Erythroblast (primary cell): ENCODE measurements around the gene PDZRN4.

Experiments
- GATA1 ChIP-seq: IDR thresholded peaks from 2 replicates; pipeline ENCODE4 v1.6.1; 2011; ENCODE audit warnings: low read depth, mild to moderate bottlenecking, control low read depth, low read length, moderate library complexity
- POLR2A ChIP-seq: IDR thresholded peaks from 2 replicates; pipeline ENCODE4 v1.6.1; 2011; ENCODE audit warnings: mild to moderate bottlenecking, low read length

DNA sequence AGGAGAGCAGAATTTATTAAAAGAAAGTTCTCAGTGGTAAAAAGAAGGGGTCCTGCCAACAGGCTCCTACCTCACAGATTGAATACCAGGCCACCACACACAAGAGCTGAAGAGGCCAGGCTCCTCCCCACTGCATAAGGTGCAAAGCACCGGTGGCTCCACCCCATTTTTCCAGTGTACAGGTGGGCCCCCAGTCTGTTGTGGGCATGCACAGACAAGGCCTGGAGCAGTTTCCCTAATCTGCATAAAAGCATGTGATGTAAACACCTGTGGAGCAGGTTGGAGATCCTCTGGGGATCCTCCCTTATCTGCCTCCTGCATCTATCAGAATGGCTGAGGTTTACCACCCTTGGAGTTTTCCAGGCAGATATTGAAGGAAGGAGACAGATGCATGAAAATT is 45.7 kb upstream of the PDZRN4 start:
- TF ChIP-seq POLR2A: no peak
- no peak for TF ChIP-seq GATA1
